Gastroesophageal sphincter (tissue), 3 donors: Measurements from ENCODE around the gene SLC43A2.

ENCODE experiments used
- CTCF ChIP-seq, 4 experiments: fragments of 200-600 bp in 2 of 4; fragments of 450-650 bp in 2 of 4; sonication (generic) in 1 of 4; IDR thresholded peaks; one replicate each; pipeline ENCODE4 v1.5.1; 2017 to 2019; ENCODE audit warnings: antibody characterized with exemption in 4 of 4, mild to moderate bottlenecking in 2 of 4, moderate library complexity in 2 of 4
- EP300 ChIP-seq: sonication (generic); formaldehyde crosslinking; IDR thresholded peaks from one replicate; pipeline ENCODE4 v1.6.1; 2017; ENCODE audit warnings: antibody characterized with exemption, mild to moderate bottlenecking
- POLR2A ChIP-seq, 2 donors: fragments of 450-650 bp; IDR thresholded peaks; one replicate each; pipeline ENCODE4 v1.6.1; 2017; ENCODE audit warnings: antibody characterized with exemption in 2 of 2, mild to moderate bottlenecking in 2 of 2, moderate library complexity in 1 of 2
- POLR2AphosphoS5 ChIP-seq: sonication (generic); formaldehyde crosslinking; IDR thresholded peaks from one replicate; pipeline ENCODE4 v1.6.1; 2017; ENCODE audit warnings: antibody characterized with exemption

DNA sequence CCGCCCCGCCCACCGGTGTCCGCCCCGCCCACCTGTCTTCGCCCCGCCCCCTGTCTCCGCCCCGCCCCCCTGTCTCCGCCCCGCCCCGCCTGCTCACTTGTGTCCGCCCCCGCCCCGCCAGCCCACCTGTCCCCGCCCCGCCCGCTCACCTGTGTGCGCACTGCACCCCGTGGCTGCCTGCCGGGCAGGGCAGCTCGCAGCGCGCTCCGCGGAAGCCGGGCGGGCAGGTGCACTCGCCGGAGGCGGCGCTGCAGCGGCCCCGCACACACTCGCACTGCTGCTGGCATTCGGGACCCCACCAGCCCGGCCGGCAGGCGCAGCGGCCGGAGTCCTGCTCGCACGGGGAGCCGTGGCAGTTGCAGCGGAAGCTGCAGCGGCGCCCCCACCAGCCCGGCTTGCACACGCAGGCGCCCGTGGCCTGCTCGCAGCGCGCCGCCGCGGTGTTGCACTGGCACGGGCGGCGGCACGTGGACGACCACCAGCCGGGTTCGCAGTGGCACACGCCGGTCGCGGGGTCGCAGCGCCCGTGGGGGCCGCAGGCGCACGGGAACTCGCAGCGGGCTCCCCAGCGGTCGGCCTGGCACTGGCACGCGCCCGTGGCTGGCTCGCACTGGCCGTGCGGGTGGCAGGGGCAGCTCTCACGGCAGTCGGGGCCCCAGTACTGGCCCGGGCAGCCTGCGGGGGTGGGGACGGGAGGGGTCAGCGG, 14.8 kb upstream of the SLC43A2 start:
- TF ChIP-seq CTCF (IDR thresholded peaks at IDR 0.05) (peak in 2 of 4 experiments; percentile 23 to 31), EP300 (no peak), POLR2AphosphoS5 (no peak), POLR2A (IDR thresholded peaks at IDR 0.05) (no peak)
